Panc1 (cell line): ENCODE data around the gene MAP3K4.

Experiments
- POLR2AphosphoS5 ChIP-seq: IDR thresholded peaks from 2 replicates; pipeline ENCODE4 v1.6.1; 2012; ENCODE audit warnings: mild to moderate bottlenecking, low read depth, low read length, moderate library complexity
- TCF7L2 ChIP-seq: IDR thresholded peaks from 2 replicates; pipeline ENCODE4 v1.6.1; 2011; ENCODE audit warnings: mild to moderate bottlenecking, low read depth, low read length, inconsistent platforms
- TF ChIP-seq, protein P1 (sequence below): fragments of 450-650 bp; IDR thresholded peaks from 2 replicates; pipeline ENCODE4 v1.5.1; 2017; ENCODE audit warnings: mild to moderate bottlenecking
- TF ChIP-seq, protein P2 (sequence below), 2 experiments: IDR thresholded peaks; 2 replicates each; pipeline ENCODE4 v1.6.1; 2011 to 2012; ENCODE audit warnings: low read depth in 2 of 2, control low read depth in 1 of 2, low read length in 1 of 2, mild to moderate bottlenecking in 1 of 2, moderate library complexity in 1 of 2; ENCODE audit not compliant: insufficient read depth in 1 of 2

DNA sequence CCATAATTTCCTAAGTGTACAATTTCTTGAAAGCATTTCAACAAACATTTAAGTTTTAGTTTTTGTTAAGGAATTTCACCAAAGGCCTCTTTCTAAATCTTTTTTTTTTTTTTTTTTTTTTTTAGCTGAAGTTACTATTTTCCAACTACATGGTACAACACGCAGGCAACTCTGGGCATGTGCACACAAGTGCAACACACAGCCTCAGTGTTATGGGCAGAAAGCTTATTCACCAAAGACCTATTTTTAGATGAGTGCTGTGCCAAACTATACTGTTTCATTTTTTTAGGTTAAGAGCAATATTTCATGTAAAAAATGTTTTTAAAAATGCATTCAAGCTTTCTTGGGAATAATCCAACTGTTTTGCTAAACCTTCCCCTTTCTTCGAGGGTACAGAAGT lies 42.0 kb upstream of the MAP3K4 start:
- TF ChIP-seq, protein P1, sequence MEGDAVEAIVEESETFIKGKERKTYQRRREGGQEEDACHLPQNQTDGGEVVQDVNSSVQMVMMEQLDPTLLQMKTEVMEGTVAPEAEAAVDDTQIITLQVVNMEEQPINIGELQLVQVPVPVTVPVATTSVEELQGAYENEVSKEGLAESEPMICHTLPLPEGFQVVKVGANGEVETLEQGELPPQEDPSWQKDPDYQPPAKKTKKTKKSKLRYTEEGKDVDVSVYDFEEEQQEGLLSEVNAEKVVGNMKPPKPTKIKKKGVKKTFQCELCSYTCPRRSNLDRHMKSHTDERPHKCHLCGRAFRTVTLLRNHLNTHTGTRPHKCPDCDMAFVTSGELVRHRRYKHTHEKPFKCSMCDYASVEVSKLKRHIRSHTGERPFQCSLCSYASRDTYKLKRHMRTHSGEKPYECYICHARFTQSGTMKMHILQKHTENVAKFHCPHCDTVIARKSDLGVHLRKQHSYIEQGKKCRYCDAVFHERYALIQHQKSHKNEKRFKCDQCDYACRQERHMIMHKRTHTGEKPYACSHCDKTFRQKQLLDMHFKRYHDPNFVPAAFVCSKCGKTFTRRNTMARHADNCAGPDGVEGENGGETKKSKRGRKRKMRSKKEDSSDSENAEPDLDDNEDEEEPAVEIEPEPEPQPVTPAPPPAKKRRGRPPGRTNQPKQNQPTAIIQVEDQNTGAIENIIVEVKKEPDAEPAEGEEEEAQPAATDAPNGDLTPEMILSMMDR: no peak
- no peak for TF ChIP-seq POLR2AphosphoS5
- TF ChIP-seq TCF7L2: no peak
- TF ChIP-seq, protein P2, sequence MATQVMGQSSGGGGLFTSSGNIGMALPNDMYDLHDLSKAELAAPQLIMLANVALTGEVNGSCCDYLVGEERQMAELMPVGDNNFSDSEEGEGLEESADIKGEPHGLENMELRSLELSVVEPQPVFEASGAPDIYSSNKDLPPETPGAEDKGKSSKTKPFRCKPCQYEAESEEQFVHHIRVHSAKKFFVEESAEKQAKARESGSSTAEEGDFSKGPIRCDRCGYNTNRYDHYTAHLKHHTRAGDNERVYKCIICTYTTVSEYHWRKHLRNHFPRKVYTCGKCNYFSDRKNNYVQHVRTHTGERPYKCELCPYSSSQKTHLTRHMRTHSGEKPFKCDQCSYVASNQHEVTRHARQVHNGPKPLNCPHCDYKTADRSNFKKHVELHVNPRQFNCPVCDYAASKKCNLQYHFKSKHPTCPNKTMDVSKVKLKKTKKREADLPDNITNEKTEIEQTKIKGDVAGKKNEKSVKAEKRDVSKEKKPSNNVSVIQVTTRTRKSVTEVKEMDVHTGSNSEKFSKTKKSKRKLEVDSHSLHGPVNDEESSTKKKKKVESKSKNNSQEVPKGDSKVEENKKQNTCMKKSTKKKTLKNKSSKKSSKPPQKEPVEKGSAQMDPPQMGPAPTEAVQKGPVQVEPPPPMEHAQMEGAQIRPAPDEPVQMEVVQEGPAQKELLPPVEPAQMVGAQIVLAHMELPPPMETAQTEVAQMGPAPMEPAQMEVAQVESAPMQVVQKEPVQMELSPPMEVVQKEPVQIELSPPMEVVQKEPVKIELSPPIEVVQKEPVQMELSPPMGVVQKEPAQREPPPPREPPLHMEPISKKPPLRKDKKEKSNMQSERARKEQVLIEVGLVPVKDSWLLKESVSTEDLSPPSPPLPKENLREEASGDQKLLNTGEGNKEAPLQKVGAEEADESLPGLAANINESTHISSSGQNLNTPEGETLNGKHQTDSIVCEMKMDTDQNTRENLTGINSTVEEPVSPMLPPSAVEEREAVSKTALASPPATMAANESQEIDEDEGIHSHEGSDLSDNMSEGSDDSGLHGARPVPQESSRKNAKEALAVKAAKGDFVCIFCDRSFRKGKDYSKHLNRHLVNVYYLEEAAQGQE (IDR thresholded peaks at IDR 0.05; ENCODE audit: insufficient read depth in 1 of 2, low read depth in 2 of 2, low read length in 1 of 2): no peak
